LNCAP (cell line): ENCODE measurements around the gene FBXO10.

Source experiments
- TF ChIP-seq, protein P1 (sequence below): fragments of 450-650 bp; IDR thresholded peaks from 2 replicates; pipeline ENCODE4 v1.5.1; 2017; ENCODE audit warnings: mild to moderate bottlenecking

The FBXO10 gene

GRCh38 chr9:37575921-37576721 lies at the start of gene FBXO10:
TSS of gene FBXO10 (minus strand) at chr9:37576380. CDS start at chr9:37541768, 34,612 bp downstream.
- TF ChIP-seq, protein P1, sequence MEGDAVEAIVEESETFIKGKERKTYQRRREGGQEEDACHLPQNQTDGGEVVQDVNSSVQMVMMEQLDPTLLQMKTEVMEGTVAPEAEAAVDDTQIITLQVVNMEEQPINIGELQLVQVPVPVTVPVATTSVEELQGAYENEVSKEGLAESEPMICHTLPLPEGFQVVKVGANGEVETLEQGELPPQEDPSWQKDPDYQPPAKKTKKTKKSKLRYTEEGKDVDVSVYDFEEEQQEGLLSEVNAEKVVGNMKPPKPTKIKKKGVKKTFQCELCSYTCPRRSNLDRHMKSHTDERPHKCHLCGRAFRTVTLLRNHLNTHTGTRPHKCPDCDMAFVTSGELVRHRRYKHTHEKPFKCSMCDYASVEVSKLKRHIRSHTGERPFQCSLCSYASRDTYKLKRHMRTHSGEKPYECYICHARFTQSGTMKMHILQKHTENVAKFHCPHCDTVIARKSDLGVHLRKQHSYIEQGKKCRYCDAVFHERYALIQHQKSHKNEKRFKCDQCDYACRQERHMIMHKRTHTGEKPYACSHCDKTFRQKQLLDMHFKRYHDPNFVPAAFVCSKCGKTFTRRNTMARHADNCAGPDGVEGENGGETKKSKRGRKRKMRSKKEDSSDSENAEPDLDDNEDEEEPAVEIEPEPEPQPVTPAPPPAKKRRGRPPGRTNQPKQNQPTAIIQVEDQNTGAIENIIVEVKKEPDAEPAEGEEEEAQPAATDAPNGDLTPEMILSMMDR = no peak

GRCh38 chr9:37625758-37626147 lies 49.6 kb upstream of the FBXO10 start:
- TF ChIP-seq, protein P1 = no peak

DNA sequence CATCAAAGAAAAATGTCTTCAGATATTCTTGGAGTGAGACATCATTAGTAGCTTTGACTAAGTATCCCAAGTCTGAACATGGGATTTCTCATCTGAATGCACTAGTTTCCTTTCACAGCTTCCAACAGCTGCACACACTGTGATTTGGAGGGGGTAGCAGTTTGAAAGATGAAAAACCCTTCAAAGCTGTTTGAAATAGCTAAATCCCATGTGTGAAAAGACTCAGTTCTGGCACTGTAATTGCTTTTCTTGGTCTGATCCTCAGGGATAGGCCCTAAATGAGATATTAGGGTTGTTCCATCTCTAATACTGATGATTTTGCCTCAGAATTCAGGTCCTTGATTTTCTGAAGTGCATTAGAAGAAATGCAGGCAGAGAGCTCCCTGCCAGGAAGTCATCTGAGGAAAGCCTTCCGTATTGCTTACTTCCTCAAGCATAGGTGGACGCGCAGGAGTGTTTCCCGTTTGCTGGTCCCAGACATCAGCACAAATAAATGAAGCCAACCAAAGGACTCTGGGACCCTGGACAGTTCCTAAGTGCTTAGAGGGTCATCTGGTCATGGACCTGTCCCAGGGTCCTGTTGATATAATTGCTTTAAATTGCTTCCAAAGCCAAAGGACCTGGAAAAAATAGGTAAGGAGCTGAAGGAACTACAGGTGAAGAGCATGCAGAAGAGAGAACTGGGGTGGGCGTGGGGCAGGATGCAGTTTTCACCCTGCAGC lies 49.0 kb upstream of the FBXO10 start:
- TF ChIP-seq, protein P1 = no peak

GRCh38 chr9:37624073-37624472 lies 47.9 kb upstream of the FBXO10 start:
- TF ChIP-seq, protein P1 = no peak

- TF ChIP-seq, protein P1 = no peak
Measured at GRCh38 chr9:37623267-37623666, 47.1 kb upstream of the FBXO10 start.

DNA sequence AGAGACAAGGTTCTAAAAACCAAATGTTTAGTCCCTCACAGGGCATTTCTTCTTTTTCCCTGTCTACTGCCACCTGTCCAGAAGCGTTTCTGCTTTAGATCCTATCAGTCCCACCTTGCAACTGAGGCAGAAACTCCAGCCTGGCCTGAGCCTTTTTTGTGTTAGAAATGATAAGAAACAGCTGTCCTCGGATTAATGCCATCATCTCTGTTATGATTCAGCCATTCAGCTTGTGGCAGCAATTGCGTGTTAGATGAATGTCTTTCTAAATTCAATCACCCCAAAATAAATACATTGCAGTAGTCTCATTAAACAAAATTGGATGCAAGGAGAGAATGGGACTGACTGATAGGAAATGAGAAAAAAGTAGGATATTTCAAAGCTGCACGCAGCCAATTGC lies 46.3 kb upstream of the FBXO10 start:
- TF ChIP-seq, protein P1 = no peak

DNA sequence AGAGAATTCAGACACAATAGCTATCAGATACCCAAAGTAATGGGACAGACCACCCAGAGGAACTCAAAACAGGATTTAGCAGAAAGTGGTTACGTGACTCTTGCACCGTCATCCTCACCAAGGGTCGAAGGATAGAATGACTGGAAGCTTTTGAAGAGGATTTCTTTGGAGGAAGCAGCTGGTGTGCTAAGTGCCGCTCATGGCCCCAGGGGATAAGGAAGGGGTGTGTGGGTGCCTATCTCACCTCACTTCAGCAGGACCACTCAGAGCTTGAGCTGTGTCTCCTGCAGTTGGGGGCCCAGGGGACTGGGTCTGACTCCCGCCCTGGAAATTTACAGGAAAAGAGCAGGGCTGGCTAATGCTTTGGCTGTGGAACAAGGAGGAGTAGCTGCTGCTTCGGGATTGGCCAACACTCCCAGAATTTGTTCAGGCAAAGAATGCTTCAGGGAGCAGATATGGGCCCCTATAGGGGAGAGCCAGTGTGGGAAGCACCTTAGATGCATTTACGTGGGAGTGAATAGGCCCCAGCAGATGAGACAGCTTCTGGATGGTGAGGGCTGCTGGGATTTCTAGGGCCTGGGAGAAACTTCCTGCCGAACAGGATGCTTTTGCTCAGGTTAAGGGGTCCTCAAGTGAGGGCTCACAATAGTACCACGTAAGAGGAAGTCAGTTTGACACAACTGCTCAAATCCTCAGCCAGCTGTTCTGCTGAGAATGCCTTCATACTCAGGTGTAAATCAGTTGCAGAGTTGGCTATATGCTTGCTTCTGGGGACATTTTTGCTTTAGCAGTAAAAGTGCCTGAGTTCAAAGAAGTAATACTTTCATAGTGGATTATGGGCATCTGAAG lies 45.3 kb upstream of the FBXO10 start:
- TF ChIP-seq, protein P1 = no peak
